ENCODE measurements around the gene RANGAP1. TPM values are rescaled to one million over a fixed set of nuclear protein-coding genes. Genes with fewer than 3 reads are reported as not detected.
"Not testable (repeated sequence)": the region's sequence is repeated elsewhere in the genome, so short reads cannot be mapped to it uniquely, and the experiment has no call there.

RANGAP1 gene
- total RNA-seq, 1 donor from 2014 or later: 78.0 TPM

DNA sequence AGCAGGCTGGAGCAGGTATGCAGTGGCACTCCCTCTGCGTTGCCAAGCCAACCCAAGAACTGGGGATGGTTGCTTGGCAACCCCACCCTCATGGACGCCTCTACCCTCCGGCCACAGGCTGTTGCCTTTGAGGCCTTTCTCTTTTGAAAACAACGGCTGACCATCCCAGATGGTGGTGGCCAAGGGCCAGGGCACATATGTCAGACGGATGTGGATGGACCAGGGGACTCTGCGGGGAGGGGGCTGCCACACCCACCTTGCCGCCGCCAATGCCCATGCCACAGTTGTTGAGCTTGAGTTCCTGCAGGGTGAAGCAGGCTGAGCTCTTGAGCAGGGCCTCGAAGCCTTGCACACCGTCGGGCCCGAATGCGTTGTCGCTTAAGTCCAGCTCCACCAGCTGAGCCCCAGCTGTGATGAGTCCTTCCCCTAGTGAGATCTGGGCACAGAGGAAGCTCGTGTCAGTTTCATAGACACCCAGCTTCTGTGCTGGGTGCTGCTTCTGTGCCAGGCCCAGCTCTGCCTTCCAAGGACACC is 21.5 kb downstream of the RANGAP1 start:
- Mint-ChIP-seq H3K9me3 (ENCODE audit: low read depth) (no peaks in the 10 kb centered on the region), H3K36me3 (ENCODE audit: insufficient read depth) (peaks cover 10% of the 10 kb centered on the region), H3K4me1 (ENCODE audit: low read depth) (no peaks in the 10 kb centered on the region), H3K27me3 (no peaks in the 10 kb centered on the region), H3K4me3 (ENCODE audit: low read depth) (no peak overlapping the region), H3K27ac (peak overlapping the region; percentile 58)
- DNase-seq (ENCODE audit: low spot score, unreplicated experiment): no peak
- TF ChIP-seq, protein P1, sequence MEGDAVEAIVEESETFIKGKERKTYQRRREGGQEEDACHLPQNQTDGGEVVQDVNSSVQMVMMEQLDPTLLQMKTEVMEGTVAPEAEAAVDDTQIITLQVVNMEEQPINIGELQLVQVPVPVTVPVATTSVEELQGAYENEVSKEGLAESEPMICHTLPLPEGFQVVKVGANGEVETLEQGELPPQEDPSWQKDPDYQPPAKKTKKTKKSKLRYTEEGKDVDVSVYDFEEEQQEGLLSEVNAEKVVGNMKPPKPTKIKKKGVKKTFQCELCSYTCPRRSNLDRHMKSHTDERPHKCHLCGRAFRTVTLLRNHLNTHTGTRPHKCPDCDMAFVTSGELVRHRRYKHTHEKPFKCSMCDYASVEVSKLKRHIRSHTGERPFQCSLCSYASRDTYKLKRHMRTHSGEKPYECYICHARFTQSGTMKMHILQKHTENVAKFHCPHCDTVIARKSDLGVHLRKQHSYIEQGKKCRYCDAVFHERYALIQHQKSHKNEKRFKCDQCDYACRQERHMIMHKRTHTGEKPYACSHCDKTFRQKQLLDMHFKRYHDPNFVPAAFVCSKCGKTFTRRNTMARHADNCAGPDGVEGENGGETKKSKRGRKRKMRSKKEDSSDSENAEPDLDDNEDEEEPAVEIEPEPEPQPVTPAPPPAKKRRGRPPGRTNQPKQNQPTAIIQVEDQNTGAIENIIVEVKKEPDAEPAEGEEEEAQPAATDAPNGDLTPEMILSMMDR (IDR thresholded peaks at IDR 0.05; ENCODE audit: unreplicated experiment): no peak

DNA sequence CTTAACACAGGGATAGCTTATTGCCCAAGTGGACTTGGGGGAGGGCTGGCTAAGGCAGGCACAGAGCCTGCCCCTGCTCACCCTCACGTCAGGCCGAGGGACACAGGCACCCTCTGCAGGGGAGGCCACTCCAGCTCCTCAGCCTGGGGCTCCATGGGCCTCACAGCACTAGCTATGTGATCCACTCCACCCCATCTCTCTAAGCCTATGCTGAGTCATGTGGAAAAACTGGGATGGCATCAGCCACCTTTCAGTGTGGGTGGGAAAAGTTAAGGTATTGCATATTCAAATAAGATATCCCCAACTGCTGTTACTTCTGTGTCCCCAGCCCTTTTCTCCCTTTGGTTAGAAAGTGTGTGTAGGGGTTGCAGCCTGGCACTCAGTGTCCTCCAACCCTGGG is 22.3 kb downstream of the RANGAP1 start:
- Mint-ChIP-seq H3K27me3 (no peaks in the 10 kb centered on the region), H3K9me3 (ENCODE audit: low read depth) (no peaks in the 10 kb centered on the region), H3K4me1 (ENCODE audit: low read depth) (no peaks in the 10 kb centered on the region), H3K36me3 (ENCODE audit: insufficient read depth) (peaks cover 10% of the 10 kb centered on the region), H3K27ac (no peak overlapping the region), H3K4me3 (ENCODE audit: low read depth) (no peak overlapping the region)
- TF ChIP-seq, protein P1 (IDR thresholded peaks at IDR 0.05; ENCODE audit: unreplicated experiment): no peak
- no peak for DNase-seq (ENCODE audit: low spot score, unreplicated experiment)

DNA sequence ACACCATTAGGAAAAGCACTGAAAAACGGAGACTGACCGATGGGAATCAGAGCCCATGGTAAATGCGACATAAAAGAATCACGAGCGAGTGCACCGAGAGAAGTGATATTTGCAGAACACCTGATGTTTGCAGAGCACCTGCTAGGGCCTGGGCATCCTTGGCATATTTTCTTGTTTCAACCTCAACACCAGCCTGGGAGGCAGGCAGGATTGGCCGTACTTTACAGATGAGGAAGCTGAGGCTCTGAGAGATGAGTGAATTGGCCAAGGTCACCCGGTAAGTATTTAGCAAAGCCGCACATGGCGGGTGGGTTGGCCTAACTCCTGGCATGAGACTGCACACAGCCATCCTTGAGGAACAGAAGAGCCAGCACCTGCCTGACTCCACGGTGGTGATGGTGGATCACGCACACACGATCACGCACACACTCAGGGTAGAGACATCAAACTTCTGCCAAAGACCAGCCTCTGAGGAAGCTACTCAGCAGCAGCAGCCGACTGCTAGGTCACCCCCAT is 23.7 kb downstream of the RANGAP1 start:
- H3K4me3 Mint-ChIP-seq (ENCODE audit: low read depth): no peak overlapping the region
- peaks cover 9% of the 10 kb centered on the region for H3K36me3 Mint-ChIP-seq (ENCODE audit: insufficient read depth)
- H3K27me3 Mint-ChIP-seq: no peaks in the 10 kb centered on the region
- TF ChIP-seq, protein P1 (IDR thresholded peaks at IDR 0.05; ENCODE audit: unreplicated experiment): no peak
- H3K27ac Mint-ChIP-seq: no peak overlapping the region
- H3K4me1 Mint-ChIP-seq (ENCODE audit: low read depth): no peaks in the 10 kb centered on the region
- H3K9me3 Mint-ChIP-seq (ENCODE audit: low read depth): no peaks in the 10 kb centered on the region
- no peak for DNase-seq (ENCODE audit: low spot score, unreplicated experiment)

DNA sequence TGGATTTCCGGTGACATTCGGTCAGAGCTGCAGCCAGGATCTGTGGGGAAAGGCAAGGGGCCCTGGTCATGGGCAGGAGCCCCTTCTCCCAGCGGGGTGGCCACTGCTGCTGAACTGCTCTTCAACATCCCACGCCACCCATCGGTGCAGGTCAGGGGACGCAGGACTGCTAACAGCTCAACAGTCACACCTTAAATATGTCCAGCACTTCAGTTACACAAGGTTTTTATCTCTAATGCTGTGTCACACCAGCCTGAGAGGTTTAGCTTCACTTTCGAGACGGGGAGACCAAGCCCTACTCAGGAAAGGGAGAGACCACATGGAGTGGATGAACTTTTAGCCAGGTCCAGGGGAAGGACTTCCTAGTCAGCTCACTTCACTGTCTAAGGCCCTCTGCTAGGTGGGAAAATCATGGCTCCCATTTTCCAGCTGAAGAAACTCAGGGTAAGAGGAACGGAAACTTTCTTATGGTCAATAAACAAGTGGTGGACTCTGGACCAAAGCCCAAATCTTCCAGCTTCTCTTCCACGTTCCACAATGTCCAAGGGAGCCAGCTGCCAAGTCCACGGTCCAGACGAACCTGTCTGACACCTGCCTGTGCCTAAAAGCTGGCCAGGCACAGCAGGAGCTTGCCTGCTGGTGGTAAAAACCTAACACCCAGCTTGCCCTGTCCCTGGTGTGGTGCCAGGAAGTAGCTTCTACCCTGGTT is 24.3 kb downstream of the RANGAP1 start:
- H3K4me1 Mint-ChIP-seq (ENCODE audit: low read depth): no peaks in the 10 kb centered on the region
- no peaks in the 10 kb centered on the region for H3K9me3 Mint-ChIP-seq (ENCODE audit: low read depth)
- no peak overlapping the region for H3K4me3 Mint-ChIP-seq (ENCODE audit: low read depth)
- no peaks in the 10 kb centered on the region for H3K27me3 Mint-ChIP-seq
- H3K36me3 Mint-ChIP-seq (ENCODE audit: insufficient read depth): peaks cover 9% of the 10 kb centered on the region
- TF ChIP-seq, protein P1 (IDR thresholded peaks at IDR 0.05; ENCODE audit: unreplicated experiment): no peak
- no peak overlapping the region for H3K27ac Mint-ChIP-seq
- DNase-seq (ENCODE audit: low spot score, unreplicated experiment): no peak

DNA sequence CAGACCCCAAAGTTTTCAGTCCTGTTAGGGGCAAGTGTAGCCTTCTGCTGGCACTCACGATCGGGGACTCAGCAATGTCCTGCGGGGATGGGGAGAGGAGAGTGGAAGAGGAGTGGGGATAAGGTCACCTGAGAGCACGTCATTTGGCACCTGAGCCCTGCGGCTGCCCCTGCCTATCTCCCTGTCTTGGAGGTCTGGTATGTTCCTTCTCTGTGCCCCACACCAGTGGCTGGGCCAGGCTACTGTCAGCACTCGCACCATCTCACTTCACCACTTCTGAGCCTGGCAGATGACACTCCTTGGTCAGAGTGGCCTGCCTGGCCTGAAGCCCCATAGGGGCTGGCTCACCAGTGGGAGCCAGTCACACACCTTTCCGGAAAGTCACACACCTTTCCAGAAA is 25.1 kb downstream of the RANGAP1 start:
- no peak overlapping the region for H3K4me3 Mint-ChIP-seq (ENCODE audit: low read depth)
- no peaks in the 10 kb centered on the region for H3K4me1 Mint-ChIP-seq (ENCODE audit: low read depth)
- peaks cover 4% of the 10 kb centered on the region for H3K36me3 Mint-ChIP-seq (ENCODE audit: insufficient read depth)
- TF ChIP-seq, protein P1 (IDR thresholded peaks at IDR 0.05; ENCODE audit: unreplicated experiment): no peak
- no peak for DNase-seq (ENCODE audit: low spot score, unreplicated experiment)
- no peaks in the 10 kb centered on the region for H3K27me3 Mint-ChIP-seq
- no peak overlapping the region for H3K27ac Mint-ChIP-seq
- H3K9me3 Mint-ChIP-seq (ENCODE audit: low read depth): no peaks in the 10 kb centered on the region

DNA sequence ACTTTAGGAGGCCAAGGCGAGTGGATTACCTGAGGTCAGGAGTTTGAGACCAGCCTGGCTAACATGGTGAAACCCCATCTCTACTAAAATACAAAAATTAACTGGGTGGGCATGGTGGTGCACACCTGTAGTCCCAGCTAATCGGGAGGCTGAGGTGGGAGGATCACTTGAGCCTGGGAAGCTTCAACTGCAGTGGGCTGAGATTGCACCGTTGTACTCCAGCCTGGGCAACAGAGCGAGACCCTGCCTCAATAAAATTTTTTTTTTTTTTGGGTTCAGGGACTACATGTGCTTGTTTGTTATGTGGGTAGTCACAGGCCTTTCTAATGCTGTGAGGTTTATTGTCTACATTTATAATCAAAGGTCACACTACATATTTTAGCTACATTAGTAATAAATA is 26.2 kb downstream of the RANGAP1 start:
- not testable (repeated sequence) for H3K4me1 Mint-ChIP-seq (ENCODE audit: low read depth); H3K36me3 Mint-ChIP-seq (ENCODE audit: insufficient read depth); H3K27me3 Mint-ChIP-seq; H3K4me3 Mint-ChIP-seq (ENCODE audit: low read depth); DNase-seq (ENCODE audit: low spot score, unreplicated experiment); H3K9me3 Mint-ChIP-seq (ENCODE audit: low read depth); H3K27ac Mint-ChIP-seq
